ENCODE measurements around the gene PLPPR3.

The PLPPR3 gene

GRCh38 chr19:858284-858683, 36.5 kb upstream of the PLPPR3 start:
- no peaks in the 10 kb centered on the region for H3K27me3 ChIP-seq (ENCODE audit: insufficient read depth, poor library complexity, severe bottlenecking)
- H3K27ac ChIP-seq (replicated peaks), result no peak overlapping the region
- no peak overlapping the region for H3K4me3 ChIP-seq (replicated peaks; ENCODE audit: insufficient read depth, low read length)
- DNase-seq (ENCODE audit: low read depth in 1 of 2, low spot score in 1 of 2), result no peak
- TF ChIP-seq POLR2AphosphoS5 (IDR thresholded peaks at IDR 0.05; ENCODE audit: low read depth) (peak; percentile 20; the same call in 1 of the 2 replicates), GABPA (IDR thresholded peaks at IDR 0.05; ENCODE audit: low read depth) (no peak), REST (IDR thresholded peaks at IDR 0.05; ENCODE audit: insufficient replicate concordance, low read depth) (no peak), CTCF (IDR thresholded peaks at IDR 0.05; ENCODE audit: insufficient read depth, low read length) (no peak), SPI1 (IDR thresholded peaks at IDR 0.05; ENCODE audit: borderline replicate concordance, low read depth) (no peak)

GRCh38 chr19:855566-856120, 33.9 kb upstream of the PLPPR3 start:
- TF ChIP-seq REST (IDR thresholded peaks at IDR 0.05; ENCODE audit: insufficient replicate concordance, low read depth) (no peak), CTCF (IDR thresholded peaks at IDR 0.05; ENCODE audit: insufficient read depth, low read length) (no peak), POLR2AphosphoS5 (IDR thresholded peaks at IDR 0.05; ENCODE audit: low read depth) (peak; percentile 56; the same call in 1 of the 2 replicates), SPI1 (IDR thresholded peaks at IDR 0.05; ENCODE audit: borderline replicate concordance, low read depth) (no peak), GABPA (IDR thresholded peaks at IDR 0.05; ENCODE audit: low read depth) (no peak)
- Histone ChIP-seq H3K27ac (replicated peaks) (no peak overlapping the region), H3K27me3 (ENCODE audit: insufficient read depth, poor library complexity, severe bottlenecking) (no peaks in the 10 kb centered on the region), H3K4me3 (replicated peaks; ENCODE audit: insufficient read depth, low read length) (no peak overlapping the region)
- no peak for DNase-seq (ENCODE audit: low read depth in 1 of 2, low spot score in 1 of 2)

GRCh38 chr19:855142-855541, 33.4 kb upstream of the PLPPR3 start:
- H3K4me3 ChIP-seq (replicated peaks; ENCODE audit: insufficient read depth, low read length), result no peak overlapping the region
- H3K27ac ChIP-seq (replicated peaks), result no peak overlapping the region
- TF ChIP-seq GABPA (IDR thresholded peaks at IDR 0.05; ENCODE audit: low read depth) (no peak), REST (IDR thresholded peaks at IDR 0.05; ENCODE audit: insufficient replicate concordance, low read depth) (no peak), POLR2AphosphoS5 (IDR thresholded peaks at IDR 0.05; ENCODE audit: low read depth) (no peak), CTCF (IDR thresholded peaks at IDR 0.05; ENCODE audit: insufficient read depth, low read length) (no peak), SPI1 (IDR thresholded peaks at IDR 0.05; ENCODE audit: borderline replicate concordance, low read depth) (no peak)
- H3K27me3 ChIP-seq (ENCODE audit: insufficient read depth, poor library complexity, severe bottlenecking), result no peaks in the 10 kb centered on the region
- DNase-seq (ENCODE audit: low read depth in 1 of 2, low spot score in 1 of 2), result no peak
